Endothelial cell of umbilical vein (primary cell): Measurements from ENCODE around the gene CSH2. TPM values are rescaled to one million over a fixed set of nuclear protein-coding genes. Genes with fewer than 3 reads are reported as not detected.
"Not testable (repeated sequence)": the region's sequence is repeated elsewhere in the genome, so short reads cannot be mapped to it uniquely, and the experiment has no call there.

Experiments
- BruUV-seq: library from RNA; stranded (reverse); fragments of 400-500 nt; replicated peaks from 2 replicates; lab custom pipeline; 2021; lab: Mats Ljungman, UMichigan
- CTCF ChIA-PET: fragments of 300-600, 350-600 bp; sonication (Branson Sonifier 250); formaldehyde crosslinking; loops from one replicate; lab custom pipeline; 2021; ENCODE audit warnings: antibody characterized with exemption, inconsistent platforms; lab: Charles Lee
- POLR2A ChIA-PET: fragments of 300-600, 350-600 bp; sonication (Branson Sonifier 250); formaldehyde crosslinking; loops from one replicate; lab custom pipeline; 2021; ENCODE audit warnings: antibody characterized with exemption, inconsistent platforms; lab: Charles Lee
- DNase-seq: peaks from one replicate; pipeline ENCODE4 v3.0.0-alpha.2; 2011; ENCODE audit warnings: low read depth, low spot score
- FAIRE-seq: peaks from 2 replicates; lab custom pipeline; 2011; peaks lifted over from hg19 to GRCh38; lab: Jason Lieb, UNC
- H2AFZ ChIP-seq: 2 replicates; pipeline ENCODE4 v1.6.0; 2012; ENCODE audit warnings: low read depth, low read length, control low read depth, inconsistent platforms
- H3K27ac ChIP-seq: 2 replicates; pipeline ENCODE4 v1.5.1; 2011; ENCODE audit warnings: low read depth, mild to moderate bottlenecking, control low read depth, low read length, moderate library complexity; ENCODE audit not compliant: insufficient read depth
- H3K27me3 ChIP-seq, 2 experiments: 2 replicates each; pipeline versions ENCODE4 v1.6.0 to v1.6.1; 2011; ENCODE audit warnings: low read length in 2 of 2, mixed read lengths in 1 of 2; ENCODE audit not compliant: control insufficient read depth in 2 of 2, insufficient read depth in 2 of 2
- H3K36me3 ChIP-seq, 2 experiments: 2 replicates in 1 of 2; 3 replicates in 1 of 2; pipeline ENCODE4 v1.5.1; 2011; ENCODE audit warnings: low read length in 2 of 2, mild to moderate bottlenecking in 1 of 2, moderate library complexity in 1 of 2; ENCODE audit not compliant: control insufficient read depth in 2 of 2, insufficient read depth in 2 of 2; ENCODE audit errors: extremely low read depth in 1 of 2
- H3K4me1 ChIP-seq: 3 replicates; pipeline ENCODE4 v1.5.1; 2011; ENCODE audit warnings: mild to moderate bottlenecking, low read length; ENCODE audit not compliant: control insufficient read depth, insufficient read depth; ENCODE audit errors: extremely low read depth
- H3K4me2 ChIP-seq: 2 replicates; pipeline ENCODE4 v1.6.1; 2011; ENCODE audit warnings: low read length, control low read depth, mixed read lengths; ENCODE audit not compliant: insufficient read depth
- H3K4me3 ChIP-seq, 3 experiments: fragments of 200-600 bp in 1 of 3; sonication (generic), shearing (Covaris generic) in 1 of 3; replicated peaks in 1 of 3; 2 replicates each; pipeline ENCODE4 v1.5.1; 2011 to 2016; ENCODE audit warnings: control low read depth in 3 of 3, low read length in 3 of 3, mild to moderate bottlenecking in 2 of 3, inconsistent platforms in 1 of 3, low read depth in 1 of 3, moderate library complexity in 1 of 3; ENCODE audit not compliant: insufficient read depth in 1 of 3
- H3K79me2 ChIP-seq: 2 replicates; pipeline ENCODE4 v1.6.0; 2012; ENCODE audit warnings: low read length, inconsistent platforms; ENCODE audit not compliant: control insufficient read depth, insufficient read depth
- H3K9ac ChIP-seq: replicated peaks from 2 replicates; pipeline ENCODE3; 2011; ENCODE audit warnings: low read length, control low read depth; ENCODE audit not compliant: insufficient read depth; ENCODE audit errors: extremely low read depth
- H3K9me1 ChIP-seq: replicated peaks from 3 replicates; pipeline ENCODE4 v1.6.0; 2011; ENCODE audit warnings: mild to moderate bottlenecking, low read length; ENCODE audit not compliant: control insufficient read depth, insufficient read depth; ENCODE audit errors: extremely low read depth
- H3K9me3 ChIP-seq: replicated peaks from 2 replicates; pipeline ENCODE4 v1.5.1; 2012; ENCODE audit warnings: low read length, inconsistent platforms; ENCODE audit not compliant: control insufficient read depth, insufficient read depth
- H4K20me1 ChIP-seq: replicated peaks from 2 replicates; pipeline ENCODE3; 2011; ENCODE audit warnings: mild to moderate bottlenecking, low read length; ENCODE audit not compliant: control insufficient read depth, insufficient read depth; ENCODE audit errors: extremely low read depth
- dilution Hi-C: fragments of 300-500 bp; cut with MboI; formaldehyde crosslinking; loops from one replicate; pipeline ENCODE4 v1.15.0; 2019; ENCODE audit warnings: low sequenced_read_pairs; ENCODE audit not compliant: extremely low pct_ligation_motif_present
- intact Hi-C: fragments of 100-400 bp; cut with micrococcal nuclease; formaldehyde crosslinking; loops from one replicate; pipeline ENCODE4 v1.10.0; 2022
- polyA plus RNA-seq, 4 experiments: library from polyadenylated mRNA; depleted of rRNA in 3 of 4; stranded (reverse) in 3 of 4; unstranded in 1 of 4; fragments of >200 nt; gene quantifications; 2 replicates each; pipeline versions ENCODE4 v1.2.1 to v1.2.3, GENCODE V29; 2011 to 2012; ENCODE audit warnings: missing spikeins in 1 of 4
- total RNA-seq: library from RNA; stranded (reverse); gene quantifications from 2 replicates; pipeline ENCODE4 v1.2.3, GENCODE V29; 2021
- TF ChIP-seq, protein P1 (sequence below), 2 donors: IDR thresholded peaks; 1 replicate in 1 of 2; 2 replicates in 1 of 2; pipeline ENCODE4 v1.5.1; 2011; ENCODE audit warnings: low read length in 2 of 2, mild to moderate bottlenecking in 2 of 2, moderate library complexity in 2 of 2, control low read depth in 1 of 2, inconsistent platforms in 1 of 2, low read depth in 1 of 2; ENCODE audit not compliant: insufficient read depth in 1 of 2; ENCODE audit errors: extremely low read depth in 1 of 2

CSH2 gene
- total and polyA plus RNA-seq, 2 donors (not counting 3 experiments of a cell fraction or from before 2014, with no cell fraction given): not detected

GRCh38 chr17:63892316-63893037 lies 19.0 kb upstream of the CSH2 start:
- dilution Hi-C loops, H3K9me1 ChIP-seq, H3K79me2 ChIP-seq, H3K4me2 ChIP-seq, H3K4me1 ChIP-seq, BruUV-seq, FAIRE-seq, H3K9ac ChIP-seq, H3K4me3 ChIP-seq, DNase-seq, intact Hi-C loops, H3K9me3 ChIP-seq, POLR2A ChIA-PET, H3K27ac ChIP-seq, H3K36me3 ChIP-seq, H4K20me1 ChIP-seq, H3K27me3 ChIP-seq, H2AFZ ChIP-seq: not testable (repeated sequence)
- CTCF ChIA-PET: interaction anchor here (0.8 to 2.1 kb wide), 6 partner anchors 9 to 54 kb away, joined by 3 to 5 read pairs (median 4); no protein-coding TSS in a partner anchor
- TF ChIP-seq, protein P1, sequence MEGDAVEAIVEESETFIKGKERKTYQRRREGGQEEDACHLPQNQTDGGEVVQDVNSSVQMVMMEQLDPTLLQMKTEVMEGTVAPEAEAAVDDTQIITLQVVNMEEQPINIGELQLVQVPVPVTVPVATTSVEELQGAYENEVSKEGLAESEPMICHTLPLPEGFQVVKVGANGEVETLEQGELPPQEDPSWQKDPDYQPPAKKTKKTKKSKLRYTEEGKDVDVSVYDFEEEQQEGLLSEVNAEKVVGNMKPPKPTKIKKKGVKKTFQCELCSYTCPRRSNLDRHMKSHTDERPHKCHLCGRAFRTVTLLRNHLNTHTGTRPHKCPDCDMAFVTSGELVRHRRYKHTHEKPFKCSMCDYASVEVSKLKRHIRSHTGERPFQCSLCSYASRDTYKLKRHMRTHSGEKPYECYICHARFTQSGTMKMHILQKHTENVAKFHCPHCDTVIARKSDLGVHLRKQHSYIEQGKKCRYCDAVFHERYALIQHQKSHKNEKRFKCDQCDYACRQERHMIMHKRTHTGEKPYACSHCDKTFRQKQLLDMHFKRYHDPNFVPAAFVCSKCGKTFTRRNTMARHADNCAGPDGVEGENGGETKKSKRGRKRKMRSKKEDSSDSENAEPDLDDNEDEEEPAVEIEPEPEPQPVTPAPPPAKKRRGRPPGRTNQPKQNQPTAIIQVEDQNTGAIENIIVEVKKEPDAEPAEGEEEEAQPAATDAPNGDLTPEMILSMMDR (IDR thresholded peaks at IDR 0.05; ENCODE audit: extremely low read depth in 1 of 2, insufficient read depth in 1 of 2, low read depth in 1 of 2, low read length in 2 of 2): peak in 1 of 2 donors; percentile 22

- BruUV-seq, H3K4me1 ChIP-seq, dilution Hi-C loops, H3K4me2 ChIP-seq, H3K9me1 ChIP-seq, H3K36me3 ChIP-seq, POLR2A ChIA-PET, H3K4me3 ChIP-seq, H2AFZ ChIP-seq, H3K27me3 ChIP-seq, H3K9me3 ChIP-seq, H4K20me1 ChIP-seq, H3K27ac ChIP-seq, H3K9ac ChIP-seq, H3K79me2 ChIP-seq, intact Hi-C loops: not testable (repeated sequence)
- FAIRE-seq (peak; percentile 81), DNase-seq (peak; percentile 27)
- TF ChIP-seq, protein P1 (IDR thresholded peaks at IDR 0.05; ENCODE audit: extremely low read depth in 1 of 2, insufficient read depth in 1 of 2, low read depth in 1 of 2, low read length in 2 of 2): peak; percentile 10 to 49
- CTCF ChIA-PET: interaction anchor here (0.6 to 2.8 kb wide), 12 partner anchors 9 to 245 kb away, joined by 3 to 16 read pairs (median 4); no protein-coding TSS in a partner anchor
Observed at GRCh38 chr17:63889026-63889848, 15.8 kb upstream of the CSH2 start.

DNA sequence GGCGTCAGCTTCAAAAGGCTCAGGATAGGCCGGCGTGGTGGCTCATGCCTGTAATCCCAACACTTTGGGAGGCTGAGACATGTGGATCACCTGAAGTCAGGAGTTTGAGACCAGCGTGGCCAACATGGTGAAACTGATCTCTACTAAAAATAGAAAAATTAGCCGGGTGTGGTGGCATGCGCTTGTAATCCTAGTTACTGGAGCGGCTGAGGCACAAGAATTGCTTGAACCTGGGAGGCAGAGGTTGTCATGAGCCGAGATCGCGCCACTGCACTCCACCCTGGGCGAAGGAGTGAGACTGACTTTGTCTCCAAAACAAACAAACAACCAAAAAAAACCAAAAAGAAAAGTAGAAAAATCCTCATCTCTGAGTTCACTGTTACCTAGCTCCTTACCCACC lies 11.6 kb upstream of the CSH2 start:
- H4K20me1 ChIP-seq, H3K4me3 ChIP-seq, POLR2A ChIA-PET, DNase-seq, H2AFZ ChIP-seq, H3K27ac ChIP-seq, H3K4me1 ChIP-seq, FAIRE-seq, dilution Hi-C loops, H3K4me2 ChIP-seq, H3K79me2 ChIP-seq, H3K27me3 ChIP-seq, H3K9me3 ChIP-seq, H3K9ac ChIP-seq, intact Hi-C loops, BruUV-seq, H3K9me1 ChIP-seq, H3K36me3 ChIP-seq: not testable (repeated sequence)
- CTCF ChIA-PET: interaction anchor here (0.9 kb wide), 1 partner anchor 248 kb away, joined by 4 read pairs; no protein-coding TSS in a partner anchor
